Astrocyte (in vitro differentiated cells and primary cell): ENCODE measurements around the gene SDHB.

ENCODE experiments used
- EZH2 ChIP-seq: IDR thresholded peaks from 2 replicates; pipeline ENCODE4 v1.6.1; 2012; ENCODE audit warnings: mild to moderate bottlenecking, low read length, inconsistent platforms; ENCODE audit not compliant: insufficient read depth
- TF ChIP-seq, protein P1 (sequence below): IDR thresholded peaks from 2 replicates; pipeline ENCODE4 v1.5.1; 2011; ENCODE audit warnings: low read depth, mild to moderate bottlenecking, inconsistent platforms, low read length, moderate library complexity; ENCODE audit not compliant: insufficient read depth

- TF ChIP-seq, protein P1, sequence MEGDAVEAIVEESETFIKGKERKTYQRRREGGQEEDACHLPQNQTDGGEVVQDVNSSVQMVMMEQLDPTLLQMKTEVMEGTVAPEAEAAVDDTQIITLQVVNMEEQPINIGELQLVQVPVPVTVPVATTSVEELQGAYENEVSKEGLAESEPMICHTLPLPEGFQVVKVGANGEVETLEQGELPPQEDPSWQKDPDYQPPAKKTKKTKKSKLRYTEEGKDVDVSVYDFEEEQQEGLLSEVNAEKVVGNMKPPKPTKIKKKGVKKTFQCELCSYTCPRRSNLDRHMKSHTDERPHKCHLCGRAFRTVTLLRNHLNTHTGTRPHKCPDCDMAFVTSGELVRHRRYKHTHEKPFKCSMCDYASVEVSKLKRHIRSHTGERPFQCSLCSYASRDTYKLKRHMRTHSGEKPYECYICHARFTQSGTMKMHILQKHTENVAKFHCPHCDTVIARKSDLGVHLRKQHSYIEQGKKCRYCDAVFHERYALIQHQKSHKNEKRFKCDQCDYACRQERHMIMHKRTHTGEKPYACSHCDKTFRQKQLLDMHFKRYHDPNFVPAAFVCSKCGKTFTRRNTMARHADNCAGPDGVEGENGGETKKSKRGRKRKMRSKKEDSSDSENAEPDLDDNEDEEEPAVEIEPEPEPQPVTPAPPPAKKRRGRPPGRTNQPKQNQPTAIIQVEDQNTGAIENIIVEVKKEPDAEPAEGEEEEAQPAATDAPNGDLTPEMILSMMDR: no peak
- no peak for TF ChIP-seq EZH2
These were observed 84.7 kb downstream of the SDHB start for GRCh38 chr1:16969057-16969611.
